ENCODE measurements around the gene EIF4G3. TPM values are rescaled to one million over a fixed set of nuclear protein-coding genes. Genes with fewer than 3 reads are reported as not detected.

The EIF4G3 gene
- polyA plus RNA-seq, 3 donors, result 5.1 to 34.2 (median 5.8) TPM

DNA sequence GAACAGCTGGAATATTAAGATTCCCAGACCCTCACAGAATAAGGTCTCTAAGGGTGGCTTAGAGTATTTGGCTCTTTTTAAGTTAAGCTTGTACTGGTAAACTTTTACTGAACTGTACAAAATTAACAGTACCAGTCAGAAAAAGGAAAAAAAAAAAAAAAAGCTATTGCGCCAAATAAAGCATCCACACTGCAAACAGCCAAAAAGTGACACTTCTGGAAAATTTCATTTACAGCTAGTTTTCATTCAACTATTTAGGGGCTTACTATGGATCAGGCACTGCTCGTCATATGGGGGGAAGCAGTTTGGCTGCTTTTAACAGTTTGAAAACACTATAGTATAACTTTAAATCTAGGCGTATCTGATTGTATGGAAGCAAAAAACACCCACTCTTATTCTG is 139.6 kb downstream of the EIF4G3 start:
- Histone ChIP-seq H3K27ac (ENCODE audit: low read depth in 1 of 2, low read length in 2 of 2) (no peak overlapping the region), H2AFZ (ENCODE audit: insufficient read depth, low read depth, low read length, poor library complexity, severe bottlenecking) (no peak overlapping the region), H3K9ac (ENCODE audit: insufficient read depth, low read length, poor library complexity, severe bottlenecking) (no peak overlapping the region), H3K4me2 (replicated peaks; ENCODE audit: extremely low read depth, low read length, poor library complexity, severe bottlenecking) (no peak overlapping the region), H3K4me1 (ENCODE audit: control insufficient read depth in 1 of 2, insufficient read depth in 2 of 2, low read length in 2 of 2) (no peaks in the 10 kb centered on the region), H3K9me3 (replicated peaks in 1 of 2; ENCODE audit: control insufficient read depth in 1 of 2, insufficient read depth in 1 of 2, low read length in 2 of 2) (peaks cover 0 to 11% of the 10 kb centered on the region in 2 donors), H3K79me2 (ENCODE audit: insufficient read depth, low read length) (peaks cover 38% of the 10 kb centered on the region), H3K4me3 (replicated peaks in 1 of 3; ENCODE audit: low read depth in 2 of 3, low read length in 3 of 3) (no peak overlapping the region), H4K20me1 (ENCODE audit: insufficient read depth, low read length) (peaks cover 57% of the 10 kb centered on the region), H3K27me3 (ENCODE audit: control insufficient read depth in 2 of 2, insufficient read depth in 2 of 2, low read length in 2 of 2) (no peaks in the 10 kb centered on the region), H3K36me3 (replicated peaks in 1 of 2; ENCODE audit: control insufficient read depth in 1 of 2, insufficient read depth in 2 of 2, low read length in 2 of 2) (peaks cover 0 to 27% of the 10 kb centered on the region in 2 donors)
- intact Hi-C loops (cut with micrococcal nuclease), result no loop called here
- DNase-seq, result no peak
- Mint-ChIP-seq H3K27me3 (ENCODE audit: low read depth in 3 of 3) (peaks cover 0 to 1% (median 0%) of the 10 kb centered on the region in 3 donors), H3K27ac (no peak overlapping the region), H3K9me3 (peaks cover 0 to 7% (median 2%) of the 10 kb centered on the region in 7 donors), H3K4me3 (no peak overlapping the region), H3K36me3 (peaks cover 21 to 37% of the 10 kb centered on the region in 2 donors), H3K4me1 (no peaks in the 10 kb centered on the region)
- TF ChIP-seq, protein P1, sequence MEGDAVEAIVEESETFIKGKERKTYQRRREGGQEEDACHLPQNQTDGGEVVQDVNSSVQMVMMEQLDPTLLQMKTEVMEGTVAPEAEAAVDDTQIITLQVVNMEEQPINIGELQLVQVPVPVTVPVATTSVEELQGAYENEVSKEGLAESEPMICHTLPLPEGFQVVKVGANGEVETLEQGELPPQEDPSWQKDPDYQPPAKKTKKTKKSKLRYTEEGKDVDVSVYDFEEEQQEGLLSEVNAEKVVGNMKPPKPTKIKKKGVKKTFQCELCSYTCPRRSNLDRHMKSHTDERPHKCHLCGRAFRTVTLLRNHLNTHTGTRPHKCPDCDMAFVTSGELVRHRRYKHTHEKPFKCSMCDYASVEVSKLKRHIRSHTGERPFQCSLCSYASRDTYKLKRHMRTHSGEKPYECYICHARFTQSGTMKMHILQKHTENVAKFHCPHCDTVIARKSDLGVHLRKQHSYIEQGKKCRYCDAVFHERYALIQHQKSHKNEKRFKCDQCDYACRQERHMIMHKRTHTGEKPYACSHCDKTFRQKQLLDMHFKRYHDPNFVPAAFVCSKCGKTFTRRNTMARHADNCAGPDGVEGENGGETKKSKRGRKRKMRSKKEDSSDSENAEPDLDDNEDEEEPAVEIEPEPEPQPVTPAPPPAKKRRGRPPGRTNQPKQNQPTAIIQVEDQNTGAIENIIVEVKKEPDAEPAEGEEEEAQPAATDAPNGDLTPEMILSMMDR (IDR thresholded peaks at IDR 0.05), result no peak
- WGBS (ENCODE audit: insufficient coverage), result no CpG with 5 or more reads among the region's 3 CpGs

DNA sequence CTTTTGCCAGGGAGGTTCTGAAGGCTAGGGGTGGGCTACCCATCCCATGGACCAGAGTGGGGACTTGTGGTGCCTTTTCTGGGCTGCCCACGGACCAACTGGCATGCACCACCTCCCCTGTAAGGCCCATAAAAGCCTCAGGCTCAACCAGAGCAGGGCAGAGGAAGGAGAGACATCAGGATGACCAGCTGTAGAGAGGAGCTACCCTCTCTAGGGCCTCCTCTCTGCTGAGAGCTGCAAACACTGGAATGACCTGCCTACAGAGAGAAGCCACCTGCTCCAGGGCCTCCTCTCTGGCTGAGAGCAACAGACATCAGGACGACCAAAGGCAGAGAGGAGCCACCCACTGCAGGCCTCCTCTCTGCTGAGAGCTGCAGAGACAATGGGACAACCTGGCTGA is 140.9 kb downstream of the EIF4G3 start:
- H4K20me1 ChIP-seq (ENCODE audit: insufficient read depth, low read length), result peaks cover 51% of the 10 kb centered on the region
- no peak overlapping the region for H3K4me3 Mint-ChIP-seq
- WGBS (ENCODE audit: insufficient coverage), result 90% methylated on average over 1 of the region's 2 CpGs

More for the DNA sequence above, 140.9 kb downstream of the EIF4G3 start:
- no peaks in the 10 kb centered on the region for H3K4me1 ChIP-seq (ENCODE audit: control insufficient read depth in 1 of 2, insufficient read depth in 2 of 2, low read length in 2 of 2)
- Mint-ChIP-seq H3K36me3 (peaks cover 16 to 32% of the 10 kb centered on the region in 2 donors), H3K4me1 (peaks cover 2% of the 10 kb centered on the region), H3K27ac (peak overlapping the region in 3 of 7 donors; percentile 5 to 58 (median 44)), H3K9me3 (peaks cover 0 to 7% (median 2%) of the 10 kb centered on the region in 7 donors), H3K27me3 (ENCODE audit: low read depth in 3 of 3) (peaks cover 0 to 1% (median 0%) of the 10 kb centered on the region in 3 donors)
- H3K79me2 ChIP-seq (ENCODE audit: insufficient read depth, low read length), result peaks cover 38% of the 10 kb centered on the region
- no peaks in the 10 kb centered on the region for H3K27me3 ChIP-seq (ENCODE audit: control insufficient read depth in 2 of 2, insufficient read depth in 2 of 2, low read length in 2 of 2)
- H3K4me2 ChIP-seq (replicated peaks; ENCODE audit: extremely low read depth, low read length, poor library complexity, severe bottlenecking), result no peak overlapping the region
- H2AFZ ChIP-seq (ENCODE audit: insufficient read depth, low read depth, low read length, poor library complexity, severe bottlenecking), result no peak overlapping the region
- TF ChIP-seq, protein P1 (IDR thresholded peaks at IDR 0.05), result no peak
- no peak overlapping the region for H3K9ac ChIP-seq (ENCODE audit: insufficient read depth, low read length, poor library complexity, severe bottlenecking)
- no peak overlapping the region for H3K27ac ChIP-seq (ENCODE audit: low read depth in 1 of 2, low read length in 2 of 2)
- peaks cover 0 to 11% of the 10 kb centered on the region in 2 donors for H3K9me3 ChIP-seq (replicated peaks in 1 of 2; ENCODE audit: control insufficient read depth in 1 of 2, insufficient read depth in 1 of 2, low read length in 2 of 2)
- H3K4me3 ChIP-seq (replicated peaks in 1 of 3; ENCODE audit: low read depth in 2 of 3, low read length in 3 of 3), result no peak overlapping the region
- intact Hi-C loops (cut with micrococcal nuclease), result no loop called here
- no peak for DNase-seq
- H3K36me3 ChIP-seq (replicated peaks in 1 of 2; ENCODE audit: control insufficient read depth in 1 of 2, insufficient read depth in 2 of 2, low read length in 2 of 2), result peaks cover 0 to 22% of the 10 kb centered on the region in 2 donors
